Body of pancreas (tissue), 4 donors: Measurements from ENCODE around the gene TMEM170A. TPM values are rescaled to one million over a fixed set of nuclear protein-coding genes. Genes with fewer than 3 reads are reported as not detected.

Experiments used
- ATAC-seq: fragments of 150-250 bp; one replicate; pipeline ENCODE4 v1.9.1; 2016
- DNase-seq, 4 donors: peaks; one replicate each; pipeline ENCODE4 v3.0.0-alpha.2; 2019
- H3K27ac ChIP-seq, 4 donors: fragments of 200-600 bp; sonication (generic); 1 replicate in 3 of 4; 2 replicates in 1 of 4; pipeline versions ENCODE4 v1.5.1 to v1.6.1; 2016 to 2019; ENCODE audit warnings: mild to moderate bottlenecking in 1 of 4, mixed read lengths in 1 of 4, moderate library complexity in 1 of 4
- H3K27me3 ChIP-seq, 2 donors: fragments of 200-600 bp; sonication (generic); one replicate each; pipeline ENCODE4 v1.6.0; 2016; ENCODE audit warnings: mild to moderate bottlenecking in 1 of 2
- H3K36me3 ChIP-seq, 2 donors: fragments of 200-600 bp; sonication (generic); replicated peaks in 1 of 2; 2 replicates each; pipeline ENCODE4 v1.5.1; 2016; ENCODE audit warnings: low read depth in 2 of 2; ENCODE audit not compliant: insufficient read depth in 1 of 2
- H3K4me1 ChIP-seq: fragments of 200-600 bp; sonication (generic); one replicate; pipeline ENCODE4 v1.6.0; 2016
- H3K4me3 ChIP-seq, 2 donors: fragments of 200-600 bp; sonication (generic); 1 replicate in 1 of 2; 2 replicates in 1 of 2; pipeline ENCODE4 v1.5.1; 2016 to 2019
- H3K9me3 ChIP-seq, 3 donors: fragments of 200-600 bp; sonication (generic); 1 replicate in 2 of 3; 2 replicates in 1 of 3; pipeline ENCODE4 v1.5.1; 2016
- CTCF ChIP-seq, 7 experiments: fragments of 450-650 bp in 4 of 7; fragments of 200-600 bp in 3 of 7; sonication (generic) in 3 of 7; IDR thresholded peaks; one replicate each; pipeline ENCODE4 v1.5.1; 2016 to 2019; ENCODE audit warnings: antibody characterized with exemption in 7 of 7
- POLR2A ChIP-seq, 3 donors: fragments of 450-650 bp; IDR thresholded peaks; one replicate each; pipeline ENCODE4 v1.6.1; 2016; ENCODE audit warnings: antibody characterized with exemption in 3 of 3, mild to moderate bottlenecking in 2 of 3
- WGBS, 2 donors: methylation state at CpG; one replicate each; pipeline ENCODE4 v1.1.5; 2017; 5-methylcytosine and 5-hydroxymethylcytosine counted together
- intact Hi-C: fragments of 100-400 bp; cut with DNase I; formaldehyde crosslinking; loops from one replicate; pipeline ENCODE4 v1.15.1; 2023
- total RNA-seq, 2 donors: library from RNA; depleted of rRNA; stranded (reverse); fragments of >200 nt; gene quantifications; one replicate each; pipeline ENCODE4 v1.1.0, GENCODE V29; 2016

TMEM170A gene
- total RNA-seq, 2 donors from 2014 or later, result 17.1 TPM

DNA sequence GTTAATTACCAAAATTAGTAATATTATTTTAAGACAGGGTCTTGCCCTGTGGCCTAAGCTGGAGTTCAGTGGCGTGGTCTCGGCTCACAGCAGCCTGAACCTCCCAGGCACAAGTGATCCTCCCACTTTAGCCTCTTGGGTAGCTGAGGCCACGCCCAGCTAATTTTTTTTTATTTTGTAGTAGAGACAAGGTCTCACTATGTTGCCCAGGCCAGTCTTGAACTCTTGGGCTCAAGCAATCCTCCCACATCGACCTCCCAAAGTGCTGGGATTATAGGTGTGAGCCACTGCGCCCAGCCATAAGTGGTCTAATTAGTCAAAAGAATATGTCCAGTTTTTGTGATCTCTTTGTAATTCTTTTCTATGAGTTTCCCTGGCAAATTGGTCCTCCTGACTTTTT is 19.2 kb downstream of the TMEM170A start:
- ATAC-seq (no peak), DNase-seq (no peak)
- Histone ChIP-seq H3K27ac (no peak overlapping the region), H3K27me3 (no peaks in the 10 kb centered on the region), H3K4me1 (no peaks in the 10 kb centered on the region), H3K9me3 (no peaks in the 10 kb centered on the region), H3K4me3 (no peak overlapping the region), H3K36me3 (no peaks in the 10 kb centered on the region)
- 87 to 93% methylated on average over 4 to 5 of the region's 5 CpGs for WGBS, 2 donors
- intact Hi-C loops, result no loop called here
- TF ChIP-seq CTCF (IDR thresholded peaks at IDR 0.05), result no peak
- no peak for TF ChIP-seq POLR2A (IDR thresholded peaks at IDR 0.05)

- DNase-seq (no peak), ATAC-seq (no peak)
- Histone ChIP-seq H3K27ac (no peak overlapping the region), H3K9me3 (no peaks in the 10 kb centered on the region), H3K4me3 (no peak overlapping the region), H3K27me3 (no peaks in the 10 kb centered on the region), H3K36me3 (no peaks in the 10 kb centered on the region), H3K4me1 (no peaks in the 10 kb centered on the region)
- intact Hi-C loops, result no loop called here
- WGBS, 2 donors, result 83 to 91% methylated on average over 3 of the region's 3 CpGs
- TF ChIP-seq CTCF (IDR thresholded peaks at IDR 0.05), result no peak
- no peak for TF ChIP-seq POLR2A (IDR thresholded peaks at IDR 0.05)
Observed at GRCh38 chr16:75443298-75443697, 21.2 kb downstream of the TMEM170A start.

DNA sequence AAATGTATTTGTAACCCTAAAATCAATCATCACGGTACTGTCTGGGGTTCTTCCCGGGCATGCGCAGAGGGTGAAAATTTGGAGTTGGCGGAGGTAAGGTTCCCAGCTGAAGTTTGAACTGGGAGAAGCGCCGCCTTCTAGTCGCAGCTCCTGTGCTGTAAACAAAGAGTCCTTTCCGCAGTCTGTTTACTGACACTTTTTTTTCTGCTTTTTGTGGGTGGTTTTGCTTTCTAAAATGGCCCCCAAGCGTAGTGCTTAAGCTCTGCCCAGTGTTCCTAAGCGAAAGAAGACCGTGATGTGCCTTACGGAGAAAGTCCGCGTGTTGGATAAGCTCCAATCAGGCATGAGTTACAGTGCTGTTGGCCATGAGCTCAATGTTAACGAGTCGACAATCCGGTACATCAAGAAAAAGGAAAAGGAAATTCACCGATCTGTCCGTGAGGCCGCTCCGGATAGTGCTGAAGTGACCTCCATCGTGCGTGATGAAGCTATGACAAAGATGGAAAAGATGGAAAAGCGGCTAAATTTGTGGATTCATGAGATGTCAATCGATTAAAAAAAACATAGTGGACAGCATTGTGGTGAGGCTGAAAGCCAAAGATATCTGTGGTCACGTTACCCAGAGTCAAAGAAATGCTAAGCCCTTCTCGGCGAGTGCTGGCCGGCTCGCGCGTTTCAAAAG is 30.6 kb downstream of the TMEM170A start:
- no peaks in the 10 kb centered on the region for H3K27me3 ChIP-seq
- intact Hi-C loops, result no loop called here
- H3K9me3 ChIP-seq, result no peaks in the 10 kb centered on the region
- H3K4me3 ChIP-seq, result peak overlapping the region; percentile 90 to 95
- WGBS, 2 donors, result 1 to 2% methylated on average over 32 of the region's 32 CpGs
- peak overlapping the region; percentile 87 to 100 (median 95) for H3K27ac ChIP-seq
- DNase-seq (peak; percentile 77 to 91 (median 83)), ATAC-seq (peak; percentile 79)
- peaks cover 25% of the 10 kb centered on the region for H3K4me1 ChIP-seq
- no peaks in the 10 kb centered on the region for H3K36me3 ChIP-seq
- peak in 2 of 7 experiments; percentile 3 to 9 for TF ChIP-seq CTCF (IDR thresholded peaks at IDR 0.05)
- peak in 2 of 3 donors; percentile 40 to 57 for TF ChIP-seq POLR2A (IDR thresholded peaks at IDR 0.05)

DNA sequence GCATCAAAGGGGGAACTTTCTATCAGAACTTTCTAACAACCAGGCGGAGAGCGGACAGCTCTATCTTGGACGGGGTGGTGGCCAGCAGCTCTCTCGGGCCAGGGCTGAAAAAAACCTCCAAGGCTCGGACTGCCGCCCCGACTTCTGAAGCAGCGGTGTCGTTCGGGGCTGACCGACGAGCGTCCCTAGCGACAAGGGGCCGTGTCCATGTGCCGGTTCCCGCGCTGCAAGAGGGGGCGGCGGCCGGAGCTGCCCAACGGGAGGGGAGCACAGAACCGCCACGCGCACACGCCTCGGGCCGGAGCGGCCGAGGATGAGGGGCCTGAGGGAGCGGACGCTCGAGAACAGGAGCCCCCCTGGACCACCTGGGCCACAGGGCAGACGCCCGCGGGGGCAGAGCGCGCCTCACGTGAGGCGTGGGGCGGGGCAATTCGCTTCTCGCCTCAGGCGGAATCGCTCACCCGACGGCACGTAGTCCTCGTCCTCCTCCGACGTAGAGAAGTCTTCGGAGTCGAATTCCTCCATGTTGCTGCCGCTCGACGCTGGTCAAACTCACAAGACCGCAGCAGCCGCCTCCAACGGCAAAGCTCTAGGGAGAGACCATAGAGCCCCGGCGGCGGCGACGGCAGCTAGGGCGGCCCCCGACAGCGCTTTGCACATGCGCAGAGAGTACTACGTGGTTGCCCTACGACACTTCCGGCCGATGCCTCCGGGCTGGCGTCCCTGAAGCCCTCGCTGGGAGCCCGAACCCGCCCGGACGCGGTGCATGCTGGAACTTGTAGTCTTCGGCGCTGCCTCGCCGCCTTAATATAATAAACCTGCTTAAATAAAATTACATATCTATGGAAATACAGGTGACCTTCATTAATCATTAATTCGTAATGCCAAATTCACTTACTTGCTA is 31.4 kb downstream of the TMEM170A start, which contains the start of gene CFDP1:
Gene CFDP1, minus strand, starts transcription at position 676 of the 904 bp plus-strand sequence. Its CDS starts 151 bp downstream, at position 525.
- WGBS, 2 donors, result 1 to 4% methylated on average over 4 to 84 of the region's 85 CpGs
- TF ChIP-seq CTCF (IDR thresholded peaks at IDR 0.05), result peak in 2 of 7 experiments; percentile 16 to 25
- TF ChIP-seq POLR2A (IDR thresholded peaks at IDR 0.05), result peak; percentile 24 to 78 (median 75)
- Histone ChIP-seq H3K4me1 (peaks cover 25% of the 10 kb centered on the region), H3K27me3 (no peaks in the 10 kb centered on the region), H3K27ac (peak within 1 kb of the TSS; percentile 87 to 100 (median 95)), H3K4me3 (peak within 1 kb of the TSS; percentile 90 to 95), H3K36me3 (no peaks in the 10 kb centered on the region), H3K9me3 (no peaks in the 10 kb centered on the region)
- ATAC-seq, result peak; percentile 96
- intact Hi-C loops, result no loop called here
- DNase-seq, result peak; percentile 95 to 97 (median 96)
